Measurements from ENCODE around the gene GBX1. TPM values are rescaled to one million over a fixed set of nuclear protein-coding genes. Genes with fewer than 3 reads are reported as not detected.

GBX1 gene
- total RNA-seq, 4 donors from 2014 or later, result not detected

DNA sequence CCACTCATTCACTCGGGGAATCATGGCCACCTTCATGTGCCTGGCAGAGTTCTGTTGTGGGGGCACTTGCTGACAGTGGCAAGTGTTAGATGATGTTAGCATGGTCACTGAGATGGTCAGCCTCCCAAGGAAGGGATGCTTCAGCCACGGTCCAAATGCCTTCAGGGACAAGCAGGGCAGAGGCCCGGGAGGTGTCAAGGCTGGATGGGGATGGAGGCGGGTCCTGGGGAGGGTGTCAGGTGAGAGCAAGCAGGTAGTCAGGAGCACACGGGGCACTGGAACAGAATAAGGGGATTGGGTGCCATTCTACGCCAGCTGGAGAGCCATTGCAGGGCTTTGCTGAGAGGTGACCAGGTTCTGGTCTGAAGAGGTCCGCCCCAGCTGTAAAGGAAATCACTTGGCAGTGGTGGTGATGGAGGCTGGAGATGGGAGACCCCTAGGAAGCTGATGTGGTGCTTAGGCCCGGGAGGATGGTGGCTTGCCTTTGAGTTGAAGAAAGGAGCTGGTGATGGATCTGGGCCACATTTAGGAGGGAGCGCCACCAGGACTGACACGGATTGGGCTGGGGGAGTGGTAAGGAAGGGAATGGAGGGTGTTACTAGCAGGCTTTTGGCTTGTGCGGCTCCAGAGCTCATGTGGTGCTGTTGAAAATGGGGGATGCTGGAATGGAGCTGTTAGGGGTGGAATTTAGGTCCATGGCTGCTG lies 57.1 kb downstream of the GBX1 start:
- Histone ChIP-seq H3K27me3 (no peaks in the 10 kb centered on the region), H3K4me3 (no peak overlapping the region), H3K27ac (replicated peaks in 1 of 4) (peak overlapping the region in 2 of 4 donors; percentile 27 to 34), H3K9me3 (no peaks in the 10 kb centered on the region), H3K4me1 (peaks cover 14 to 51% (median 39%) of the 10 kb centered on the region in 4 donors), H3K36me3 (peaks cover 0 to 4% (median 0%) of the 10 kb centered on the region in 4 donors)
- no peak for DNase-seq (ENCODE audit: extremely low spot score)
- TF ChIP-seq POLR2AphosphoS5 (IDR thresholded peaks at IDR 0.05) (no peak), EP300 (IDR thresholded peaks at IDR 0.05) (no peak)
- TF ChIP-seq, protein P1, sequence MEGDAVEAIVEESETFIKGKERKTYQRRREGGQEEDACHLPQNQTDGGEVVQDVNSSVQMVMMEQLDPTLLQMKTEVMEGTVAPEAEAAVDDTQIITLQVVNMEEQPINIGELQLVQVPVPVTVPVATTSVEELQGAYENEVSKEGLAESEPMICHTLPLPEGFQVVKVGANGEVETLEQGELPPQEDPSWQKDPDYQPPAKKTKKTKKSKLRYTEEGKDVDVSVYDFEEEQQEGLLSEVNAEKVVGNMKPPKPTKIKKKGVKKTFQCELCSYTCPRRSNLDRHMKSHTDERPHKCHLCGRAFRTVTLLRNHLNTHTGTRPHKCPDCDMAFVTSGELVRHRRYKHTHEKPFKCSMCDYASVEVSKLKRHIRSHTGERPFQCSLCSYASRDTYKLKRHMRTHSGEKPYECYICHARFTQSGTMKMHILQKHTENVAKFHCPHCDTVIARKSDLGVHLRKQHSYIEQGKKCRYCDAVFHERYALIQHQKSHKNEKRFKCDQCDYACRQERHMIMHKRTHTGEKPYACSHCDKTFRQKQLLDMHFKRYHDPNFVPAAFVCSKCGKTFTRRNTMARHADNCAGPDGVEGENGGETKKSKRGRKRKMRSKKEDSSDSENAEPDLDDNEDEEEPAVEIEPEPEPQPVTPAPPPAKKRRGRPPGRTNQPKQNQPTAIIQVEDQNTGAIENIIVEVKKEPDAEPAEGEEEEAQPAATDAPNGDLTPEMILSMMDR (IDR thresholded peaks at IDR 0.05), result no peak
- intact Hi-C loops (cut with DNase I), result loop anchor here (5.0 kb wide), 2 partner anchors 48 to 83 kb away; partner anchors contain the start of gene ABCB8
- 73% methylated on average over 10 of the region's 11 CpGs for WGBS

DNA sequence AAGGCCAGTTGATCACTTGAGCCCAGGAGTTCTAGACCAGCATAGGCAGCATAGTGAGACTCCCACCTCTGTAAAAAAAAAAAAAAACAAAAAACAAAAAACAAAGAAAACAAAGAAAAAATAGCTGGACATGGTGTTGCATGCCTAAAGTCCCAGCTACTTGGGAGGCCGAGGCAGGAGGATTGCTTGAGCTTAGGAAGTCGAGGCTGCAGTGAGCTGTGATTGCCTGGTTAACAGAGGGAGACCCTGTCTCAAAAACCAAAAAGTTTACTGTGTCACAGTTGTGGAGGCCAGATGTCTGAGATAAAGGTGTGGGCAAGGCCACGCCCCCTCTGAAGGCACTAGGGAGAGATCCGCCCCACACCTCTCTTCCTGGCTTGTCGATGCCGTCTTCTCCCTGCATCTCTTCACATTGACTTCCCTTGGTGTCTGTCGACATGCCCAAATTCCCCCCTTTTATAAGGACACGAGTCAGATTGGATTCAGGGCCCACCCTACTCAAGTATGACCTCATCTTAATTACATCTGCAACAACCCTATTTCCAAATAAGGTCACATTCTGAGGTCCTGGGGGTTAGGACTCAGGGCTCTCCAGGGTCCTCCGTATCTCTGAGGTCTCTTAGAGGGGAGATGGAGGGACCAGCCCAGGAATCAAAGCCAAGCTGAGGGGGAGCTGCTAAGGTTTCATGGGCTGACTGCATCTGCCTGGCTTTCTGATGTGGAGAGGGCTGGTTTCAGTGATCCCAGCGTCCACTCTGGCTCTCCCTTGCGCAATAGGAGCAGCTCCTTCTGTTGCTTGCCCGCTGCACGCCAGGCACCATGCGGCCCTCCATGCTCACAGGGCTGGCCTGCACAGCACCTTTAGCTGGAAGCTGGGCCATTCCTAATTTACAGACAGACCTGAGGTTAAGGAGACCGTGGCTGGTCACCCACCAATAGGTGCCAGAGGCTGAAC lies 58.1 kb downstream of the GBX1 start:
- WGBS, result 70% methylated on average over 15 of the region's 15 CpGs
- TF ChIP-seq EP300 (IDR thresholded peaks at IDR 0.05) (no peak), POLR2A (IDR thresholded peaks at IDR 0.05; ENCODE audit: low read depth) (no peak)
- TF ChIP-seq, protein P1 (IDR thresholded peaks at IDR 0.05), result no peak
- no peaks in the 10 kb centered on the region for H3K9me3 ChIP-seq
- H3K27me3 ChIP-seq, result no peaks in the 10 kb centered on the region
- peak overlapping the region in 3 of 4 donors; percentile 27 to 41 (median 34) for H3K27ac ChIP-seq (replicated peaks in 1 of 4)
- H3K36me3 ChIP-seq, result peaks cover 0 to 9% (median 2%) of the 10 kb centered on the region in 4 donors
- no peak for DNase-seq (ENCODE audit: extremely low spot score)
- H3K4me1 ChIP-seq, result peaks cover 16 to 52% (median 40%) of the 10 kb centered on the region in 4 donors
- H3K4me3 ChIP-seq, result no peak overlapping the region
- intact Hi-C loops (cut with DNase I), result loop anchor here (5.0 kb wide), 2 partner anchors 47 to 82 kb away; partner anchors contain the start of gene ABCB8

DNA sequence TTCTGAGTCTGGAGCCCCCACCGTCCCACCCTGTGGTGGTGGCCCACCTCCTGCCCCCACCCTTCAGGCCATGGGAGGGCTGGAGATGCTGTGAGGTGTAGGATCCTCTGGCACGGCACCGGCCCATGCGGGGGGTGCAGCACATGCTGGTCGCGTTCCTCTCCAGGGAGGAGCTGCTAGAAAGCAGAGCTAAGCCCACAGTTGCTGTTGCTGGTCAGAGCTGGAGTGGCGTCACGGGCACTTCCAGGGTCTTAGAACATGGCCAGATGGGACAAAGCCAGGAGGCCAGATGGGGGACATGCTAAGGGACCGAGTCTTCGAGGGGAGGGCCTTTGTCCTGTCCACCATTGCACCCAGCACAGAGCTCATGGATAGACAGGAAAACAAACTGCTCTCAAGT lies 59.6 kb downstream of the GBX1 start:
- Histone ChIP-seq H3K27me3 (no peaks in the 10 kb centered on the region), H3K36me3 (peaks cover 0 to 6% (median 2%) of the 10 kb centered on the region in 4 donors), H3K4me3 (no peak overlapping the region), H3K27ac (replicated peaks in 1 of 4) (no peak overlapping the region), H3K9me3 (no peaks in the 10 kb centered on the region), H3K4me1 (peaks cover 11 to 42% (median 28%) of the 10 kb centered on the region in 4 donors)
- intact Hi-C loops (cut with DNase I), result no loop called here
- DNase-seq (ENCODE audit: extremely low spot score), result no peak
- 86% methylated on average over 6 of the region's 10 CpGs for WGBS
- TF ChIP-seq POLR2A (IDR thresholded peaks at IDR 0.05; ENCODE audit: low read depth), result no peak
- TF ChIP-seq EP300 (IDR thresholded peaks at IDR 0.05), result no peak
- TF ChIP-seq, protein P1 (IDR thresholded peaks at IDR 0.05), result no peak
- no peak for TF ChIP-seq POLR2AphosphoS5 (IDR thresholded peaks at IDR 0.05)

DNA sequence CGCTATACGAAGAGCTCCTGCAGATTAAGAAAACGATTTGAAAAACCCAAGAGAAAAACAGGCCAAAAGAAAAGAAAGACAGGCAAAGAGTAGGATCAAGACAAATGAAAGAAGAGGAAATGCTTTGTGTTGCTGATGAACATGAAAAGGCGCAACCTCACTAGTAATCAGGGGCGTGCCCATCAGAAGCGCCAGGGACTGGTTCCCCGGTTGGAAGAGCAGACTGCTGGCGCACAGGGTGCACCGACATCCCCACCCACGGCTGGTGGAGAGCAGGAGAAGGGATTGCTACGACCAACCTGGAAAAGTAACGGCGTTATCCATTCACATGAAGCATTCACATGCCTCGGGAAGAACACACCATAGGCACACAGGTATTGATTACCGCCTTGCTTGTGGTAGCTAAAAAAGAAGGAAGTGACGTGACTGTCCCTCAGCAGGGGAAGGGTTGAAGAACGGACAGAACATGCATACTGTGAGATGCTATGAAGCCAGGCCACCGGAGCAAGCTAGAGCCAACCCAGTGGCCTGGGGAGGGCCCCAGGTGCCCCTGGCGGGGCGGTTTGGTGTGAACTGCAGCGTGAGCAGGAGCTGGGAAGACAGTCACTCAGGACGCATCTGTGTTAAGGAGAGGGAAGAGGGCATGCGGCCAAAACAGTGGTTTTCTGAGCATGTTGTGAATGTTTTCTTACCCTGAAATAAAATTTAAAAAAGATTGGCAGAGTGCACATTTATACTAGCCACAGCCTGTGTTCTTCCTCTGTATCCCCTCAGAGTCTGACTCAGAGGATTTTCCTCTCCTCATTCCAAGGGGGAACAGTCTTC lies 62.9 kb downstream of the GBX1 start:
- Histone ChIP-seq H3K4me3 (no peak overlapping the region), H3K4me1 (peaks cover 22 to 45% (median 33%) of the 10 kb centered on the region in 4 donors), H3K27me3 (no peaks in the 10 kb centered on the region), H3K27ac (replicated peaks in 1 of 4) (no peak overlapping the region), H3K9me3 (no peaks in the 10 kb centered on the region), H3K36me3 (peaks cover 0 to 6% (median 5%) of the 10 kb centered on the region in 4 donors)
- WGBS, result 76% methylated on average over 23 of the region's 23 CpGs
- intact Hi-C loops (cut with DNase I), result no loop called here
- no peak for DNase-seq (ENCODE audit: extremely low spot score)
- TF ChIP-seq, protein P1 (IDR thresholded peaks at IDR 0.05), result no peak
- TF ChIP-seq POLR2AphosphoS5 (IDR thresholded peaks at IDR 0.05), result no peak
- no peak for TF ChIP-seq EP300 (IDR thresholded peaks at IDR 0.05)
- TF ChIP-seq POLR2A (IDR thresholded peaks at IDR 0.05; ENCODE audit: low read depth), result no peak

Data from esophagus muscularis mucosa (tissue), 4 donors.